Activated effector memory CD4-positive, alpha-beta T cell treated with anti-CD3 and anti-CD28 coated beads, Interleukin-2, amount 50 U/mL, for 16 hours (primary cell): ENCODE data around the gene CLNK.

Experiments used
- DNase-seq: peaks from one replicate; pipeline ENCODE4 v3.0.0-alpha.2; 2020

CLNK gene

GRCh38 chr4:10495651-10496050 lies 188.9 kb downstream of the CLNK start:
- DNase-seq: no peak

DNA sequence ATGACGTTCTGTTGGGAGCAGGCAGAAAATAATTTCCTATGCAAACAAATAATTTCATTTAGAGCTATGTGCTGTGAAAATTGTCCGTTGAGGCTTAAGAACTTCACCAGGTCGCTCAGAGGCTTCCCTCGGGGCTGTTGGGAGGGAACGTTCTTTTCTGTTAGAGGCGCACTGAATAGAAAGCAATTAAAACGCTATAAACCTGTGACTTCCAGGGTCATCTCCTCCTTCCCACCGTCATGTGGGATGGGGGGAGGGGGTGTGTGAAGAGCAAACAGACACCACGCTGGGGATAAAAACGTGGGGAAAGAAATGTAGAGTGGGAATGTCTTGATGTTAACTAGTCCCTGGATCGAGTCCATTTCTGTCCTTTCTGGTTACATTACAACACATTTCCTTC lies 192.1 kb downstream of the CLNK start:
- no peak for DNase-seq

DNA sequence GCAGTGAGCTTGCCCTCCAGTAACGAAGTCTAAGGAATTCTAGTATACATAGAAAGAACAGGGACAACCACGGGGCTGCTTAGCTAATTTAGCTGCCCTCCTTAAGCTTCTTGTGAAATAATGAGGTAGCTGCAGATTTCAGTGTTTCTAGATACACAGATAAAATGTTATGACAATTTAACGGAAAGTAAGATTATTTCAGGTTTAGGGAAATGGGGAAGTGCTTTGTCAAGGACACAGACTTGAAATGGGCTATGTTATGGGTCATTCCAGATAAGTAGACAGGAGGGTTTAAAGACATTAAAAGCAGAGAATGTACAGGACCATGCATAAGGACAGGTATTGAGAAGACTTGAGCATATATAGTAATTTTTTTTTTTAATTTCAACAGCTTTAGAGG lies 193.2 kb downstream of the CLNK start:
- DNase-seq: no peak

DNA sequence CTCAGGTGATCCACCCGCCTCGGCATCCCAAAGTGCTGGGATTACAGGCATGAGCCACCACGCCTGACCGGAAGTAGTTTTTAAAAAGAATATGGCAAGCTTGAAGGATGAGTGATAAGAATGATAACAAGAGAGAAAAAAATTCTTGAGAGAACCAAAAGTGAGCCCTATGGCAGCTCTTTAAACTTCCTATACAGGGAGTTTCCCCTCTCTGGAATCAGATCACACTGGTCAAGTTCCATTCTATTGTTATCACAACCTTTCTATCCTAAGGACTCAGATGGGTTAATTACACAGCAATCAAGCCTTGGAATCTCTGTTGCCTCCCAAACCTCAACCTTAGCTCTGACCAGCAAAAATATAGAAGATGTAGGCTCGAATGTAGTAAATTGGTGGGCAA lies 193.6 kb downstream of the CLNK start:
- no peak for DNase-seq

GRCh38 chr4:10482913-10483312 lies 201.7 kb downstream of the CLNK start:
- DNase-seq: no peak

GRCh38 chr4:10480616-10481015 lies 204.0 kb downstream of the CLNK start:
- no peak for DNase-seq

GRCh38 chr4:10478621-10479020 lies 205.9 kb downstream of the CLNK start:
- DNase-seq: no peak

GRCh38 chr4:10470505-10470904 lies 214.1 kb downstream of the CLNK start:
- DNase-seq: no peak

DNA sequence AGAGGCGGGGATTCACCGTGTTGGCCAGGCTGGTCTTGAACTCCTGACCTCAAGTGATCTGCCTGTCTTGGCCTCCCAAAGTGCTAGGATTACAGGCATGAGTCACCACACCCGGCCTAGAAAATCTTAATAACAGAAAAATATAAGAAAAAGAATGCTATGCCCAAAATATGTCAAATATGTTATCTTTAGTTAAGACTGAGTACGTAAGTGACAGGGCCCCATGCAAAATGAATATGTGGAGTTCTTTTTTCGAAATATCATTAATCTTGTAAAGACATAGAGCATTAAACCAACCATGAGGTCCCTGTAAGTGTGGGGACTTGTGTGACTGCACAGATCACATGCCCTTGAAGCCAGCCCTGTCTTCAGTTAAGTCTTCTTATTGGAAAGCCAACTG lies 218.4 kb downstream of the CLNK start:
- DNase-seq: no peak

DNA sequence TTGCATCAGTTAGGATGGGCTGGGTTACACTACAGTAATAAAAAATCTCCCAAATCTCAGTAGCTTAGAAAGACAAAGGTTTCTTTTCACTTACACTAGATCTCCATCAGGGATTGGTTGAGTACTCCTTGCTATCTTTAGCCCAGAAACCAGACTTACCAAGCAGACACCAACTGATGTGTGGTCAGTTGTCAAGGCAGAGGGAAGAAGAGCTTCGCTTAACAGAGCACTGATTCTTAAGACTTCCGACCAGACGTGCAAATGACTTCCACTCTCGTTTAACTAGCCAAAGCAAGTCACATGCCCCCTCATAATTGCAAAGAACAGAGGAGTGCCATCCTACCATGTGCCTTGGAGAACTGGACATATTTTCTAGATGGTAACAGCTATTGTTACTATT lies 221.7 kb downstream of the CLNK start:
- DNase-seq: no peak

GRCh38 chr4:10461850-10462400 lies 222.6 kb downstream of the CLNK start:
- no peak for DNase-seq

GRCh38 chr4:10461091-10461849 lies 223.3 kb downstream of the CLNK start:
- peak; percentile 91 for DNase-seq

- DNase-seq: no peak
Observed at GRCh38 chr4:10460313-10461047, 224.1 kb downstream of the CLNK start.

DNA sequence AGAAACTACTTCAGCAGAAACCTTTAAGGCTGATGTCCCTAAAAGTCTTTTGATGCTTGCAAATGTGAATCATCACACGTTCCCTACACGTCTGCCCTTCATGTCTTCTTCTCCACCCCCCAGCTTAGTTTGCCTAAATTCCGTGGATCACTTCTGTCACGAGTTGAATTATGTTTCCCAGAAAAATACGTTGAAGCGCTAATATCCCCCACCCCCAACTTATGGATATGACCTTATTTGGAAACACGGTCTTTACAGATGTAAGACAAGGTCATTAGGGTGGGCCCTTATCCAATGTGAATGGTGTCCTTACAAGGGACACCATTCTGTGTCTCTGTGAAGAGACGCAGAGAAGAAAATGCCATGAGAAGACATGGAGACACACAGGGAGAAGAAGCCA lies 225.3 kb downstream of the CLNK start:
- DNase-seq: no peak

DNA sequence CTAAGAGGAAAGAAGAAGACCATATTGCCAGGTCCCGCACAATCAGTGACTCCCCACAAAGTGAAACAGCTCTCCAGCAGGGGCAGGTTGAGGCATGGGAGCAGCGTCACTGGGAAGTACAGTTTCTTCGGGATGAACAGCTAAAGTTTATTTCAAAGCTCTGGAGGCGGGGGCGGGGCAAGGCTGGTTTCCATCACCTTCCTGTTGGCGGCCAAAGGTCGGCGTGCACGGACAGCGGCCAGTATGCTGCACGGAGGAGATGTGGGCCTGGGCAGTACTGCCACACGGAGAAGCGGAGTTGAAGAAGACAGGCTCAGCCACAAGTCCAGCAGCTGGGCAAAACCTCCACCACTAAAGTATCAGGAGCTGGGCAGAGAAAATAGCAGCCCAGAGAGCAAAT lies 226.4 kb downstream of the CLNK start:
- no peak for DNase-seq

DNA sequence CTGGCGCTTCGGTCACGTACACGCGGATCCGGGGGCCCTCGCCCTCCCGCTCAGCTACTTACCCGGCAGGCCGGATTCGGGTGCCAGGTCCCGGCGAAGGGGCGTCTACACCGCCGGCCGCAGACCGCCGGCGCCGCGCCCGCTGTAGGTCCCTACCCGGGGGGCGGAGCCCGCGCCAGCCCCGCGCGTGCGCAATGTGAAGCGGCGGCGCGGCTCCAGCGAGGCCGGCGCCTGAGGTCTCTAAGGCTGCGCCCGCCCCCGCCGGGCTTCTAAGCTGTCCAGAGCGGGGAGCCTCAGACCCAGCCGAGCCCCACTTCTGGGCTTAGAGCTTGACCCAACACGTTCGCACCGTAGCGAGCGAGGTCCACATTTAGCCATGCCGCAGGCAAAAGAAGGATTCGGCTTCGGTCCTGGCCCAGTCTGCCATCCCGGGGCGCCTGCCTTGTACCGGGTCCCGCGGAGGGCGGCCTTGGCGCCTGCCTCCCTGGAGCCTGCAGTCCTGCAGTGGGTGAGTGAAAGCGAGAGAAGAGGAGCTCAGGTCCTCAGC lies 227.2 kb downstream of the CLNK start, which contains the start of gene ZNF518B:
Gene ZNF518B (minus strand): TSS at position 172 of the 547 bp plus-strand sequence. CDS start 11,098 bp downstream, outside the sequence.
- peak; percentile 92 for DNase-seq

- DNase-seq: peak; percentile 85
Observed at GRCh38 chr4:10456595-10457254, 227.8 kb downstream of the CLNK start.

DNA sequence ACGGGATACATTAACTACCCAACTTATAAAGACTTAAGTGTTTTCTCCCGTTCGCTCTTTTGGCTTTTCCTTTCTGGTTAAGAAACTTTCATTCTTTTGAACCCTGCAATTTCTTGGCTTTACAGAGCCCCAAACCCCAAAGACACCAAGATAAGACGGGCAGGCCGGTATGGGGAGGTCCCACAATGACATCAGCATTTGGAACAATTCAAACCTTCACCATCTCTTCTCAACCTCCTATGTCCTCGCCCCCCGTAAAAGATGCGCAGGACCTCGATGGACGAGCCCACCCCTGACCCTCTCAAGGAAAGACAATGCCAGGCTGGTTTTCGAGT lies 228.3 kb downstream of the CLNK start:
- no peak for DNase-seq

GRCh38 chr4:10455133-10455532 lies 229.4 kb downstream of the CLNK start:
- DNase-seq: no peak

GRCh38 chr4:10454726-10455125 lies 229.8 kb downstream of the CLNK start:
- DNase-seq: no peak

GRCh38 chr4:10454121-10454520 lies 230.4 kb downstream of the CLNK start:
- no peak for DNase-seq

DNA sequence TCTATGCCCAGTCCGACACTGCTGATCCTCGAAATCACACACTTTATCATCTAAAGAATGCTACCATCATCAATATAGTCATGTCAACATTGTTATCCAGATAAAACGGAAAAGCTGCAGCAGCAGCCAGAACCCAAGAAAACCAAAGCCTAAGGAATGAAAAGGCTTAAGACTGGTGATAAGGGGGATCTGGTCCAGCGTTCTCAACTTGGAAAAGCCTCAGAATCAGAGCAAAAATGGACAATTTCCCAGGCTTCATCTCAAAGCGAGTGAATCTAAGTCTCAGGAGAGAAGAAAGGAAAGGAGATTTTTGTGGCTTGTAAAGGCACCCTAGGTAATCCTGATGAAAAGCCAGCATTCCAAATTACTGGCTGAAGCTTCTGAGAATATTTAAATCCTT lies 235.6 kb downstream of the CLNK start:
- DNase-seq: no peak

GRCh38 chr4:10442976-10443375 lies 241.6 kb downstream of the CLNK start:
- no peak for DNase-seq
